SH-SY5Y (cell line): ENCODE results near the gene TM4SF4.

Experiments
- GATA2 ChIP-seq: IDR thresholded peaks from 2 replicates; pipeline ENCODE4 v1.6.1; 2011; ENCODE audit warnings: mild to moderate bottlenecking, low read depth, low read length
- GATA3 ChIP-seq: IDR thresholded peaks from 2 replicates; pipeline ENCODE4 v1.6.1; 2011; ENCODE audit warnings: low read depth, mild to moderate bottlenecking, low read length, moderate library complexity

- TF ChIP-seq GATA3 (no peak), GATA2 (no peak)
These were observed 25.3 kb upstream of the TM4SF4 start for GRCh38 chr3:149449182-149449581.
